ENCODE results near the gene SLBP.

Gene SLBP

GRCh38 chr4:1714303-1715001, 2.3 kb upstream of the SLBP start:
- no peak for TF ChIP-seq TCF4 (CRISPR knock-in tag; IDR thresholded peaks at IDR 0.05; ENCODE audit: borderline replicate concordance)
- TF ChIP-seq ZC3H10 (CRISPR knock-in tag; IDR thresholded peaks at IDR 0.05): no peak
- no peak for TF ChIP-seq PATZ1 (CRISPR knock-in tag; IDR thresholded peaks at IDR 0.05; ENCODE audit: borderline replicate concordance)
- TF ChIP-seq OSR1 (CRISPR knock-in tag; IDR thresholded peaks at IDR 0.05): no peak
- TF ChIP-seq RARB (CRISPR knock-in tag; IDR thresholded peaks at IDR 0.05): no peak
- TF ChIP-seq CSRNP3 (CRISPR knock-in tag; IDR thresholded peaks at IDR 0.05): no peak
- no peak for TF ChIP-seq TOX (CRISPR knock-in tag; IDR thresholded peaks at IDR 0.05; ENCODE audit: borderline replicate concordance)
- TF ChIP-seq GLIS3 (CRISPR knock-in tag; IDR thresholded peaks at IDR 0.05): no peak
- no peak for TF ChIP-seq ZFP30 (CRISPR knock-in tag; IDR thresholded peaks at IDR 0.05)
- no peak for TF ChIP-seq ZNF565 (CRISPR knock-in tag; conservative IDR thresholded peaks at IDR 0.05; ENCODE audit: low read depth)
- no peak for TF ChIP-seq ZNF8 (CRISPR knock-in tag; IDR thresholded peaks at IDR 0.05)
- no peak for TF ChIP-seq CREB5 (CRISPR knock-in tag; IDR thresholded peaks at IDR 0.05; ENCODE audit: low read depth)
- TF ChIP-seq ZNF70 (CRISPR knock-in tag; IDR thresholded peaks at IDR 0.05): no peak
- TF ChIP-seq BACH2 (CRISPR knock-in tag; IDR thresholded peaks at IDR 0.05; ENCODE audit: borderline replicate concordance): no peak
- TF ChIP-seq ARNTL (CRISPR knock-in tag; IDR thresholded peaks at IDR 0.05; ENCODE audit: borderline replicate concordance, low read depth): no peak
- no peak for ATAC-seq

- TF ChIP-seq ESRRG (CRISPR knock-in tag; IDR thresholded peaks at IDR 0.05) (no peak), SNAI2 (CRISPR knock-in tag; IDR thresholded peaks at IDR 0.05) (no peak), CSRNP3 (CRISPR knock-in tag; IDR thresholded peaks at IDR 0.05) (no peak), CREB5 (CRISPR knock-in tag; IDR thresholded peaks at IDR 0.05; ENCODE audit: low read depth) (no peak), TSHZ2 (CRISPR knock-in tag; IDR thresholded peaks at IDR 0.05) (no peak), ZFP3 (CRISPR knock-in tag; IDR thresholded peaks at IDR 0.05) (no peak), ZNF8 (CRISPR knock-in tag; IDR thresholded peaks at IDR 0.05) (no peak), BACH2 (CRISPR knock-in tag; IDR thresholded peaks at IDR 0.05; ENCODE audit: borderline replicate concordance) (no peak), ZC3H10 (CRISPR knock-in tag; IDR thresholded peaks at IDR 0.05) (no peak), ZNF565 (CRISPR knock-in tag; conservative IDR thresholded peaks at IDR 0.05; ENCODE audit: low read depth) (no peak), RARB (CRISPR knock-in tag; IDR thresholded peaks at IDR 0.05) (no peak), GLIS3 (CRISPR knock-in tag; IDR thresholded peaks at IDR 0.05) (no peak), ARNTL (CRISPR knock-in tag; IDR thresholded peaks at IDR 0.05; ENCODE audit: borderline replicate concordance, low read depth) (no peak), PATZ1 (CRISPR knock-in tag; IDR thresholded peaks at IDR 0.05; ENCODE audit: borderline replicate concordance) (no peak)
- ATAC-seq: peak; percentile 17
These were observed 1.1 kb upstream of the SLBP start for GRCh38 chr4:1713003-1713851.
